OCI-LY1 (cell line): ENCODE measurements around the gene EPS8L3.
A peak's percentile ranks its signal among the peaks of the same experiment; 100 is the strongest.

ENCODE experiments used
- H2AFZ ChIP-seq: fragments of 200-600 bp; sonication (generic), shearing (Covaris generic); 2 replicates; pipeline ENCODE4 v1.6.0; 2014; ENCODE audit warnings: antibody characterized with exemption, mild to moderate bottlenecking, low read length
- H3F3A ChIP-seq: fragments of 200-600 bp; sonication (generic), shearing (Covaris generic); 2 replicates; pipeline ENCODE4 v1.6.0; 2014; ENCODE audit warnings: mild to moderate bottlenecking, antibody characterized with exemption, low read length, moderate library complexity; ENCODE audit not compliant: insufficient read depth
- H3K27ac ChIP-seq: fragments of 200-600 bp; sonication (generic); 2 replicates; pipeline ENCODE4 v1.5.1; 2014; ENCODE audit warnings: low read length, mixed run types, mild to moderate bottlenecking, low read depth; ENCODE audit not compliant: poor library complexity, severe bottlenecking
- H3K27me3 ChIP-seq: fragments of 200-600 bp; sonication (generic); 2 replicates; pipeline ENCODE4 v1.6.0; 2014; ENCODE audit warnings: antibody characterized with exemption, mild to moderate bottlenecking, low read length, moderate library complexity; ENCODE audit not compliant: insufficient read depth
- H3K36me3 ChIP-seq: fragments of 200-600 bp; sonication (generic); 2 replicates; pipeline ENCODE4 v1.6.1; 2014; ENCODE audit warnings: mild to moderate bottlenecking, antibody characterized with exemption, low read length, moderate library complexity, mixed read lengths; ENCODE audit not compliant: insufficient read depth
- H3K4me1 ChIP-seq: fragments of 200-600 bp; sonication (generic); 2 replicates; pipeline ENCODE4 v1.5.1; 2014; ENCODE audit warnings: mild to moderate bottlenecking, low read length, moderate library complexity; ENCODE audit not compliant: insufficient read depth, severe bottlenecking
- H3K4me2 ChIP-seq: fragments of 200-600 bp; sonication (generic), shearing (Covaris generic); 2 replicates; pipeline ENCODE4 v1.6.1; 2014; ENCODE audit warnings: low read length
- H3K4me3 ChIP-seq: fragments of 200-600 bp; sonication (generic); 2 replicates; pipeline ENCODE4 v1.5.1; 2014; ENCODE audit warnings: low read length, low read depth, mild to moderate bottlenecking, mixed read lengths; ENCODE audit not compliant: poor library complexity, severe bottlenecking
- H3K79me2 ChIP-seq: fragments of 200-600 bp; shearing (Covaris generic); 2 replicates; pipeline ENCODE4 v1.6.1; 2016; ENCODE audit warnings: mixed run types, low read length, mixed read lengths; ENCODE audit not compliant: insufficient read depth
- H3K9ac ChIP-seq: fragments of 200-600 bp; sonication (generic), shearing (Covaris generic); 2 replicates; pipeline ENCODE4 v1.6.1; 2014; ENCODE audit warnings: mild to moderate bottlenecking, low read length, mixed read lengths
- H3K9me2 ChIP-seq: fragments of 200-600 bp; sonication (generic), shearing (Covaris generic); 2 replicates; pipeline ENCODE4 v1.6.1; 2014; ENCODE audit warnings: low read depth, mild to moderate bottlenecking, low read length, mixed read lengths
- H3K9me3 ChIP-seq: fragments of 200-600 bp; shearing (Covaris generic); 2 replicates; pipeline ENCODE4 v1.6.1; 2014; ENCODE audit warnings: low read length, mixed read lengths
- H4K20me1 ChIP-seq: fragments of 200-600 bp; sonication (generic), shearing (Covaris generic); 2 replicates; pipeline ENCODE4 v1.6.0; 2016; ENCODE audit warnings: mild to moderate bottlenecking, low read length; ENCODE audit not compliant: insufficient read depth
- CTCF ChIP-seq: fragments of 200-600 bp; sonication (generic), shearing (Covaris generic); IDR thresholded peaks from 2 replicates; pipeline ENCODE4 v1.5.1; 2017; ENCODE audit warnings: mild to moderate bottlenecking, antibody characterized with exemption, low read length, moderate library complexity, mixed read lengths
- EZH2 ChIP-seq: fragments of 200-600 bp; sonication (generic), shearing (Covaris generic); IDR thresholded peaks from 2 replicates; pipeline ENCODE4 v1.8.0; 2017; ENCODE audit warnings: borderline replicate concordance, mixed run types, mild to moderate bottlenecking, antibody characterized with exemption, low read length, moderate library complexity, mixed read lengths

EPS8L3 gene

GRCh38 chr1:109773900-109774485 lies 10.3 kb upstream of the EPS8L3 start:
- H3F3A ChIP-seq, result no peaks in the 10 kb centered on the region
- no peaks in the 10 kb centered on the region for H3K79me2 ChIP-seq
- H3K27ac ChIP-seq, result no peak overlapping the region
- H2AFZ ChIP-seq, result no peak overlapping the region
- H3K27me3 ChIP-seq, result peaks cover 6% of the 10 kb centered on the region
- H4K20me1 ChIP-seq, result no peaks in the 10 kb centered on the region
- H3K9me3 ChIP-seq, result no peaks in the 10 kb centered on the region
- TF ChIP-seq EZH2 (no peak), CTCF (no peak)
- no peak overlapping the region for H3K9ac ChIP-seq
- no peak overlapping the region for H3K4me3 ChIP-seq
- H3K36me3 ChIP-seq, result no peaks in the 10 kb centered on the region
- no peak overlapping the region for H3K4me2 ChIP-seq
- no peaks in the 10 kb centered on the region for H3K4me1 ChIP-seq
- no peaks in the 10 kb centered on the region for H3K9me2 ChIP-seq

GRCh38 chr1:109773203-109773899 lies 9.6 kb upstream of the EPS8L3 start:
- Histone ChIP-seq H3K27ac (no peak overlapping the region), H4K20me1 (no peaks in the 10 kb centered on the region), H3K4me2 (no peak overlapping the region), H3K9me2 (no peaks in the 10 kb centered on the region), H3K9me3 (no peaks in the 10 kb centered on the region), H3K4me1 (no peaks in the 10 kb centered on the region), H3K27me3 (peaks cover 6% of the 10 kb centered on the region), H3K79me2 (no peaks in the 10 kb centered on the region), H3F3A (no peaks in the 10 kb centered on the region), H3K36me3 (no peaks in the 10 kb centered on the region), H3K4me3 (no peak overlapping the region), H3K9ac (no peak overlapping the region), H2AFZ (no peak overlapping the region)
- TF ChIP-seq CTCF, result peak; percentile 83
- no peak for TF ChIP-seq EZH2

DNA sequence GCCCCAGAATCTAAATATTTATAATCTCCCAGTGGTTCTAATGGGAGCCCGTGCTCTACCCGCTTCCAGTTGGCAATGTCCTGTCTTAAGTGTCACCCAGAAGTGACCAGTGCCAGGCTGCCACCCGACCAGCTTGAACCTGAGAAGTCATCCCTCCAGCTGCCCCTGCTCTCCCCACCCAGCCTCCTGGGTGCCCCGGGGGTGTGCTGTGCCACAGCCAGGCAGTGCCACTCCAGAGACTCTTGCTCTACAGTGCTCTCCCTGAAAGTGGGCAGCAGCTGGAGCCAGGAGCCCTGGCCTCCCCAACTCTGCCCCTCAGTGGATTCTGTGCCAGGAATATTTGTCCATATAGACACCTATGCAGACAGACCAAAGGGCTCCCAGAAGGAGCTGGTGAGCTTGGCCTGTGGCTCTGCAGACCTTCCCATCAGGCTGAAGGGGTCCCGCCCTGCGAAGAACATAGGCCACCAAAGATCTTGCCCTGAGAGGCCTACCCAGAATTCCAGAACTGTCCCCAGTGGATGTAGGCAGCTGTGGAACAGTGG lies 9.0 kb upstream of the EPS8L3 start:
- no peak for TF ChIP-seq EZH2
- no peak for TF ChIP-seq CTCF
- no peaks in the 10 kb centered on the region for H3K9me2 ChIP-seq
- no peaks in the 10 kb centered on the region for H3K9me3 ChIP-seq
- no peaks in the 10 kb centered on the region for H3K4me1 ChIP-seq
- H3K36me3 ChIP-seq, result no peaks in the 10 kb centered on the region
- no peak overlapping the region for H2AFZ ChIP-seq
- peaks cover 6% of the 10 kb centered on the region for H3K27me3 ChIP-seq
- no peak overlapping the region for H3K27ac ChIP-seq
- H3F3A ChIP-seq, result no peaks in the 10 kb centered on the region
- H4K20me1 ChIP-seq, result no peaks in the 10 kb centered on the region
- no peaks in the 10 kb centered on the region for H3K79me2 ChIP-seq
- H3K9ac ChIP-seq, result no peak overlapping the region
- H3K4me3 ChIP-seq, result no peak overlapping the region
- no peak overlapping the region for H3K4me2 ChIP-seq
